Measurements from ENCODE around the gene SYCP2.
"Not testable (repeated sequence)": the region's sequence is repeated elsewhere in the genome, so short reads cannot be mapped to it uniquely, and the experiment has no call there.

Gene SYCP2

GRCh38 chr20:59923514-59923913, 9.9 kb downstream of the SYCP2 start:
- FAIRE-seq (no peak), DNase-seq (ENCODE audit: extremely low spot score, insufficient read length, low read depth) (no peak)

GRCh38 chr20:59920944-59921343, 12.5 kb downstream of the SYCP2 start:
- DNase-seq (ENCODE audit: extremely low spot score, insufficient read length, low read depth) (no peak), FAIRE-seq (no peak)

DNA sequence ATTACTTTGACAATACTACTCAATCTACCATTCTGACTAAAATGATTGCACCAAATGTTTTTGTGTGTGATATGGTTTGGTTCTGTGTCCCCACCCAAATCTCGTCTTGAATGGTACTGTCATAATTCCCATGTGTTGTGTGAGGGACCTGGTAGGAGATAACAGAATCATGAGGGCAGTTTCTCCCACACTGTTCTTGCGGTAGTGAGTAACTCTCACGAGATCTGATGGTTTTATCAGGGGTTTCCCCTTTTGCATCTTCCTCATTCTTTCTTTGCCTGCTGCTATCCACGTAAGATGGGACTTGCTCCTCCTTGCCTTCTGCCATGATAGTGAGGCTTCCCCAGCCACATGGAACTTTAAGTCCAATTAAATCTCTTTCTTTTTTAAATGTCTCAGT, 20.8 kb downstream of the SYCP2 start:
- DNase-seq (ENCODE audit: extremely low spot score, insufficient read length, low read depth) (no peak), FAIRE-seq (peak; percentile 71)

DNA sequence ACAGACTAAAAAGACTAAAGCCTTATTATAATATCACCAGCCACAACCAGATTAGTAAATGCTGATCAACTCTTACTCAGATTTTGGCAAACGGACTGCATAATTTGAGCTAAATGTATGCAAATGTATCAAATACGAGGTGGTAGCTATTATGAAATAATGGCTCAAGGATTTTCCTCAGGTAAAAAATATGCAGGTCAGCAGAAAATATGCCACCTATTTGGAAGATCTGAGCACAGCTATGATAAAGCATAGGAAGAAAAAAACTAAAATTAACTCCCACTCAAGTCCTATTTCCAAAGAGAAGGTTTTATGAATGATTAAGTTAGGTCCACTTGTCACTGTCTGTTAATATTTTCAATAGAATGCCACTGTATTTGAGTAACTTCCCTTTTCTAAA, 22.4 kb downstream of the SYCP2 start:
- no peak for FAIRE-seq
- no peak for DNase-seq (ENCODE audit: extremely low spot score, insufficient read length, low read depth)

DNA sequence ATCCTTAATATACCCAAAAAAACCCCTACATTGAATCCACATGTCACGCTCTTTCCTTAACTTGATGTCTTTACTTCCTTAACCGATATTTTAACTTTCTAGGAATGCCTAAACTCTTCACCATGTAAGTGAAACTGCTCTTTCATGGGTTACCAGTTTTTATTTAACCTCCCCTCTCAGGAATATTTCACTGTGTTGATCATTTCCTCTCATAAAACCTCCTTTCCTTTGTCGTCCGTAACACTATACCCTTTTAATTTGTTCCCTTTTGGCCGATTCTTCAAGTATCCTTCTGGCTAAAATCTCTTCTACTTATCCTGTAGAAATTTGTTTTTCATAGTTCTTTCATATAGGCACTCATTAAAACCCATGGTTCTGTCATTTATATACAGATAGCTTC, 24.6 kb downstream of the SYCP2 start:
- no peak for DNase-seq (ENCODE audit: extremely low spot score, insufficient read length, low read depth)
- FAIRE-seq = no peak

- FAIRE-seq = no peak
- DNase-seq (ENCODE audit: extremely low spot score, insufficient read length, low read depth) = no peak
Observed at GRCh38 chr20:59903621-59904020, 29.8 kb downstream of the SYCP2 start.

- FAIRE-seq = no peak
Observed at GRCh38 chr20:59902470-59902869, 31.0 kb downstream of the SYCP2 start.

DNA sequence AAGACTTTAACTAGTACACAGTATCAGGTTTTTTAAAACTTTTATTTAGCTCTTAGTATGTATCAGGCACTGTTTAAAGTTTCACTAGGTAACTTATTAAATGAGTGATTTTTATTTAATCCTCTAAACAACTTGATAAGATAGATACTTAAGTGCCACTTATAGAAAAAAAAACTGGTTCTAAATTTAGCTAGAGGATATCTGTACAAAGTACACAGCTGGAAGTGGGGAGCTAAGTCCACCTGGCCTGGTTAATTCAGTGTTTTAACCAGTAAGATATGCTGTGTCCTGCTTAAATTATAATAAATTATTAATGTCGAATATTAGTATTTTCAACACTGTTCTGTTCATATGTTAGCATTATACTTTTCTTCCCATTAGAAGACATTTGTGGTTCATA, 37.5 kb downstream of the SYCP2 start:
- DNase-seq (ENCODE audit: extremely low spot score, insufficient read length, low read depth) = no peak
- FAIRE-seq = no peak

More at GRCh38 chr20:59902470-59902869, 31.0 kb downstream of the SYCP2 start:
- DNase-seq (ENCODE audit: extremely low spot score, insufficient read length, low read depth) = no peak

GRCh38 chr20:59891581-59891980, 41.9 kb downstream of the SYCP2 start:
- no peak for FAIRE-seq
- DNase-seq (ENCODE audit: extremely low spot score, insufficient read length, low read depth) = no peak

- FAIRE-seq; DNase-seq (ENCODE audit: extremely low spot score, insufficient read length, low read depth): not testable (repeated sequence)
Observed at GRCh38 chr20:59890035-59890434, 43.4 kb downstream of the SYCP2 start.

DNA sequence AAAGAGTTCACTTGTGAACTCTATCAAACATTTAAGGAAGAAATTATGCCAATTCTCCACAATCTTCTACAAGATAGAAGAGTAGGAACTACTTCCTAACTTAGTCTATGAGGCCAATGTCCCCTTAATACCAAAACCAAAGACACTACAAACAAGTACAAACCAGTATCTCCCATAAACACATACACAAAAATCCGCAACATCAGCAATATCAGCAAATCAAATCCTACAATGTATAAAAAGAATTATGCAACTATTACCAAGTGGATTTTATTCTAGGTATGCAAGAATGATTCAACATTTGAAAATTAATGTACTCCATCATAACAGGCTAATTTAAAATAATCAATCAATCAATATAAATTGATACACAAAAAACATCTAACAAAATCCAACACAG, 45.4 kb downstream of the SYCP2 start:
- FAIRE-seq = no peak

GRCh38 chr20:59884494-59884893, 48.9 kb downstream of the SYCP2 start:
- DNase-seq (ENCODE audit: extremely low spot score, insufficient read length, low read depth) = no peak
- no peak for FAIRE-seq

More for the DNA sequence above, 45.4 kb downstream of the SYCP2 start:
- DNase-seq (ENCODE audit: extremely low spot score, insufficient read length, low read depth) = no peak

DNA sequence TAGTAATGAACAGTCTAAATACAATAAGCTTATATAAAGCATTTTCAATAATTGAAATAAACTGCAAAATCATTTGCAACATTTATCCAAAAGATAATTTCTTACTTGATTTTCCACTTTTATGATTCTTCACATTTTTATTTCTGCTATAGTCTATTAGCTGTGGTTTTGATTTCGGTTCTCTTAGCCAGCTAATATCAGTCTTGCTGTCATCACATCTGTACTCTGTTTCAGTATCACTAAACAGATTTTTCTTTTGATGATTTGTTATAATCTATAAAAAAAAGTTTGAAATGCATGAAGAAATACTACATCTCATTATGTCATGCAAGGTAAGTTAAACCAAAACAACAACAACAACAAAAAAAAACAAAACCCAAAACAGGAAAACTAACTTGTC, 53.2 kb downstream of the SYCP2 start:
- DNase-seq (ENCODE audit: extremely low spot score, insufficient read length, low read depth) (no peak), FAIRE-seq (no peak)

DNA sequence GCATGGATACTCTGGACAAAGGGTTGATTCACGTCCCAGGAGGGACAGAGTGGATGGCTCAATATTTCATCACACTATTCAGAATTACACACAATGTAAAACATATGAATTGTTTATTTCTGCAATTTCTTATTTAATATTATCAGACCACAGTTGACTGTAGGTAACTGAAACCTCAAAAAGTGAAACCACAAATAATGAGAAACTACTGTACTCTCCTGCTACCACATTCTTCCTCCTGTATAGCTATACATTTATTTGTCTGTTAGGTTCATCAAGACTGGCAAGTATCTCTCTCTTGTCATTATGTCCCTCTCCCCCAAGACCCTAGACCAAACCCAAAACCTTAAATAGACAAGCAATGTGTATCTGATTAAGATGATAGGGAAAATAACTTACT, 60.0 kb downstream of the SYCP2 start:
- no peak for DNase-seq (ENCODE audit: extremely low spot score, insufficient read length, low read depth)

DNA sequence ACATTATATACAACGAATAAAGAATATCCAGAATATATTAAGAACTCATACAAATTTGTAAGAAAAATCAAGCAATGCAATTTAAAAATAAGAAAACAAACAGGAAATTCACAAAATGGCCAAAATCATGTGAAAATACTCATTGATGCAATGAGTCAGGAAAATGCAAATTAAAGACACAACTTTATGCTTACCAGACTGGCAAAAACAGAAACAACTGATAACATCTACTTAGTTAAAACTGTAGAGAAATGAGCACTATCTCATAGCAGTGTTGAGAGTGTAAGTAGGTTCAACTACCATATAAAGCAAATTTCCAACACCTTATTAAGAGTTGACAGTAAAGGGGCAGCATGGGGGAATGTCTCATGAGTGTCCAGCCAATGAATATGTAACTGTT, 62.3 kb downstream of the SYCP2 start:
- no peak for FAIRE-seq
- no peak for DNase-seq (ENCODE audit: extremely low spot score, insufficient read length, low read depth)

More for the DNA sequence above, 60.0 kb downstream of the SYCP2 start:
- FAIRE-seq = no peak

DNA sequence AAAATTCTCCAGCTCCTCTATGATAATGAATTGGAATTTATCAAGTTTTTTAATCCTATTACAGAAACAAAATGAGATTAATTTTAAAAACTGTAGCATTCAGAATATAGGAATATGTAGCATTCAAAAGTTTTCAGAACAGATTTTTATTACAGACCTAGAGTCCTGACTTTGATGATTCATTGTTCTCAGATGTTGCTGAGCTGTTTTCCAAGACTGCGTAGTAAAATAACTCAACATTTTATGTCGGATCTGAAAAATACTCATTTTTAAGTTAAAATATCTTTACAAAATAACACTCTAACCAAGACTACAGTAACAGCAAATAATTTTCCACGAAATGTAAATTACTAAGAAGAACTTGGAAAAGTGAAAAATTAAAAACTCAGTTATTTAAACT, 67.1 kb downstream of the SYCP2 start:
- DNase-seq (ENCODE audit: extremely low spot score, insufficient read length, low read depth) = no peak
- FAIRE-seq = no peak

GRCh38 chr20:59864726-59865125, 68.7 kb downstream of the SYCP2 start:
- FAIRE-seq = no peak
- no peak for DNase-seq (ENCODE audit: extremely low spot score, insufficient read length, low read depth)

DNA sequence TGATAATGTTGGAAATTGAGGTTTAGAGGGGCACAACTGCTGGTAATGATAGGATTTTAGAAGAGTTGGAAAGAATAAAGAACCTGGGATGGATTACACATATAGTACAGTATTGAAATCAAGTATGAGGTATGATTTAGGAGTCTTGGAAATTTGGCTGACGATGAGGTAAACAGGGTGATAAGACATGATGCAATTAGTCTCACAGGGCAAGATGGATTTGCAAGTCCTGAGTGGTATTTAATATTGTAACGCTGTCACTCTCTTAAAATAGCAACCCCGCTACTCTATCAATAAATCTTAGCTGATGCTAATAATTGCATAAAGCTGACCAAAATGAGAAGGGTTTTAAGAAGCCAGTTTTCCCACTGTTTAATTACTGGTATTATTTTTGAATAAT, 70.4 kb downstream of the SYCP2 start:
- FAIRE-seq = no peak
- no peak for DNase-seq (ENCODE audit: extremely low spot score, insufficient read length, low read depth)

DNA sequence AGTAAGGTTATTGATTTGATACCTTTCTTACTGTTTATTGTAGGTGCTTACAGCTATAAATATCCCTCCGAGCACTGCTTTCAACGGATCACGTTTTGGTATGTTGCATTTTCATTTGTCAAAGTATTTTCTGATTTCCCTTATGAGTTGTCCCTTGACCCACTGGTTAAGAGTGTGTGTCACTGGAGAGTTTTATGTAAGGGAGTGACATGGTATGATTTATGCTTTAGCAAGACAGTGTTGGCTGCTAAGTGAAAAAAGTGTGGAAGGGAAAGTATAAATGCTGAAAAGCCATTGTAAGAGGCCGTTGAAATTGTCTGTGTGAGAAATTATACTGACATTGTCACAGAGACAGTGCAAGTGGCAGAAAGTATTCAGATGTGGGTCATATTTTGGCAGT, 72.0 kb downstream of the SYCP2 start:
- DNase-seq (ENCODE audit: extremely low spot score, insufficient read length, low read depth) (no peak), FAIRE-seq (no peak)

GRCh38 chr20:59858425-59858824, 75.0 kb downstream of the SYCP2 start:
- DNase-seq (ENCODE audit: extremely low spot score, insufficient read length, low read depth) = no peak
- FAIRE-seq = no peak

DNA sequence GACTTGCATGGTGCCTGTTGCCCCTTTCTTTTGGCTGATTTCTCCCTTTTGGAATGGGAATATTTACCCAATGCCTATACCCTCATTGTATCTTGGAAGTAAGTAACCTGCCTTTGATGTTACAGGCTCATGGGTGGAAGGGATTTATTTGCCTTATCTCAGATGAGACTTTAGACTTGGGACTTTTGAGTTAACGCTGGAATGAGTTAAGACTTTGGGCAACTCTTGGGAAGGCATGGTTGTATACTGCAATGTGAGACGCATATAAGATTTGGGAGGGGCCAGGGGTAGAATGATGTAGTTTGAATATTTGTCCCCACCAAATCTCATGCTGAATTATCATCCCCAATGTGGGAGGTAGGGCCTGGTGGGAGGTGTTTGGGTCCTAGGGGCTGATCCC, 75.5 kb downstream of the SYCP2 start:
- FAIRE-seq = no peak
- no peak for DNase-seq (ENCODE audit: extremely low spot score, insufficient read length, low read depth)

- not testable (repeated sequence) for FAIRE-seq
Observed at GRCh38 chr20:59856941-59857340, 76.5 kb downstream of the SYCP2 start.

GRCh38 chr20:59856526-59856925, 76.9 kb downstream of the SYCP2 start:
- not testable (repeated sequence) for FAIRE-seq; DNase-seq (ENCODE audit: extremely low spot score, insufficient read length, low read depth)

More at GRCh38 chr20:59856941-59857340, 76.5 kb downstream of the SYCP2 start:
- not testable (repeated sequence) for DNase-seq (ENCODE audit: extremely low spot score, insufficient read length, low read depth)

All from GM18507 (cell line).